SIG-M5 (cell line): ENCODE results near the gene WWC2.

ENCODE experiments used
- DNase-seq: peaks from one replicate; lab custom pipeline; 2025; lab: John Stamatoyannopoulos, UW

Gene WWC2

DNA sequence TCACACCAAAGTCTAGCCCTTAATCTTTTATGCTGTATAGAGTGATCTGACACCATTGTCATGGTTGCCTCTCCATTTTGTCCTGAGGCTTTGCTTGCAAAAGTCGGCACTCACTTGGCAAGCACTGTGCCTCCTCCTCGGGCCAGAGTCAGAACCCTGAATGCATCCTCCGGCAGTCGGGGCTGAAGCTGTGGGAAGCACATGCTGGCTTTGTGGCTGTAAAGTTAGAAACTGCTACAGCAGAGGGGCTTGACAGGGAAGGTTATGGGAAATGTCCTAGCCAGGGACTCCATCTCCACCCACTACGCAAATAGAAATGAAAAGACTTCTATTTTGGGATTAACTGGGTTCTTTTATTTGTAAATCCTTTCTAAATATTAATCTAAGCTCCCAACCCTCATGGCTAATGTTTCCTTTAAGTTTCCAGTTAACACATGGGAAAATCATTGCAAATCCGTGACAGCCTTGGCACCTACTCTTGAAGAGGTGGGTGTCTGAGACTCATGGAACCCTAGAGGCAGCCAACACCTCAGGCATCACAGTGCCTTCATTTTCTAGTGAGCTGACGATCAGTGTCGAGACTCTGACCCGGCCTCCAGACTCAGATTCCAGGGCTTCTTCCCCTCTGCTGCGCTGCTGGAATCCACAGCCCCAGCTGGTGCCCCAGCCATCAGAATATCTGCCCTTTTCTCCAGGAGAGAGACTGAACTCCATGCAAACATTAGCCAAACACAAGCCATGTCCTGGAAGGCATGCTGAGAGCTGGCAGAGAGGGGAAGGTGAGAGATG lies 231.1 kb downstream of the WWC2 start:
- no peak for DNase-seq

DNA sequence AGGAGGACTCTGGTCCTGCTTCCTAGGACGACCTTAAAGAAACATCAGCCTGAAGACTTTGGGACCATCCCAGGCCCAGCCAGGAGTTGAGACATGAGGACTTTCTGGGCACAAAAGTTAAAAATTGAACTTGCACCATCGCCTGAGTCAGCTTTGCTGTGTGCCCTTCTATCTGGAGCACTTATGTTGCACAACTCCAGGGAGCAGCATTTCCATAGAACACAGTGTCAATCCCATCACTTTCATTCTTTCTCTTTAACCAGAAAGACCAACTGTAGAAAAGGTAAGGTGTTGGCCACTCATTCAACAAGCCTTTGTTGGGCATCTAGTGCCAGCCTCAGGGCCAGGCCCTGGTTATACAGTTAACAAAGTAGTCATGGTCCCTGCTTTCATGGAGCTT lies 231.8 kb downstream of the WWC2 start:
- no peak for DNase-seq

DNA sequence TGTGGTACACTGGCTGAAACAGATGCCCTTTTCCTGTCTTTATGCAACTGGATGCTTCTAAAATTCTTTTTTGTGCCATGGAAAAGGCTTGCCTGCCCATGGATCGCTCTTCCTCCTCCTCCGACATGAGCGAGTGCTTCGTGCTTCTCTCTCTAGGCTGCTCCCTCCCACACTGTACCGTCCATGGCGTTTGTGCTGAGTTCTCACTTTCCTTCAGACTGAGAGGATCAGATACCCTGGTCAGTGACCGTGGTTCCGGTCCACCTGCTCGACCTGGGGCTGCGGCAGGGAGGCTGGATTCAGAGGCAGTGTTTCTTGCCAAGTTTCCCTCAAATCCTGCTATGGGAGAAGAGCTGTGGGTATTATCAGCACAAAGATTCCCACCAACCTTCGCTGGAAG lies 233.4 kb downstream of the WWC2 start:
- DNase-seq = no peak

DNA sequence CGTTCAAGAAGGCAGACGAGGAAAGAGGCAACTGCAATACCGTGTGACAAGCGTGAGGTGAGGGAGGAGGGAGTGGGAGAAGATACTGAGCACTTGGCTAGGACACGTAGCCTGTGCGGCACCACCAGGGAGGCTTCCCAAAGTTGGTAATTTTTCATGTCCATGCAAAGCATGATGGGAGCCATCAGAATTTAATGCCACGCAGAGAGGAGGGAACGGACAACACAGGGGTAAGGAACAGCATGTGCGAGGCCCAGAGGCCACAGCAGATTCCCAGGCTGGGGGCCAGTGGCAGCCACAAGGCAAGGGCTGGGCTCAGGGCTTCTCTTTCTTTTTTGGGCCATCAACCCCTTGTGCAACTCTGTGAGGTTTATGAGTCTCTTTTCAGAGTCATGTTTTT lies 234.1 kb downstream of the WWC2 start:
- DNase-seq = no peak

DNA sequence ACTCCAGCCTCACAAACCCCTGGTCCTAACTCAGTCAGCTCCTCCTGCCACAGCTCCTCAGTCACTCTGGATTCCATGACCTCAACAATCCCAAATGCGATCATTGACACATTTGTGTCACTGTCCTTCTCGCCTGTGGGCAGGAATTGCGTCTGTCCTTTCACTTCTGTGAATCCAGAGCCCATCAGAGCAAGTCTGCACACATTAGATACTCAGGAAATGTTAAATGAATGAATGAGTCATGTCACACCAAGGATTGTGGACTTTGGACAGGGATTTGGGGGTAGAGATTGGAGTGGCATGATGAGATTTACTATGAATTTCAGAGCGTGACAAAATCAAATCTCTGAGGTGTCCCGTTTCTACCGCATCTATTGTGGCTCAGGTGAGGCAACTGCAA lies 234.9 kb downstream of the WWC2 start:
- DNase-seq = no peak

DNA sequence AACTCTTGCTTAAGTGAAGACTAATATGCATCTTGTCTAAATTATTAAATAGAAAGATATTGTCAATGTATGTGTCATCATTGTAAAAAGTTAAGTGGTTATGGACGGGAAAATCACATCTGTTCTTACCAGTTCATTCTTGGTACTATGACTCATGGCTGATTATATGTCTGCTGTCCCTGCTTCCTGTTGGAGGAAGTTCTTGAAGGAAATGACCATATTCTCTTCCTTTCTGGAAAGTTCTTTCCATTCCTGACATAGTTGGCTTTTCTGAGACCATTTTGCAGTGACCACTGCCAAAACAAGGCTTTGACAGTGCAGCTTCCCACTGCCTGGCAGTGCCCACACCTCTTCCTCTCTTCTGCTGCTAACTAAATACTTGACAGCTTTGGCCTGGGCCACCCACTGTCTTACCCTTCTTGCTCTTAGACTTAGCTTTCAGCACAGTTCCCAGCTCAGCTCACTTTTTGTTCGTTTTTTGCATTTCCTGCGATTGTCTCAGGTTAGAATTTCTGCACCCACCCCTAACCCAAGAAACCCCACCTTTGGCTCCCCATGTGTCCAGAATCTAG lies 236.4 kb downstream of the WWC2 start:
- no peak for DNase-seq

DNA sequence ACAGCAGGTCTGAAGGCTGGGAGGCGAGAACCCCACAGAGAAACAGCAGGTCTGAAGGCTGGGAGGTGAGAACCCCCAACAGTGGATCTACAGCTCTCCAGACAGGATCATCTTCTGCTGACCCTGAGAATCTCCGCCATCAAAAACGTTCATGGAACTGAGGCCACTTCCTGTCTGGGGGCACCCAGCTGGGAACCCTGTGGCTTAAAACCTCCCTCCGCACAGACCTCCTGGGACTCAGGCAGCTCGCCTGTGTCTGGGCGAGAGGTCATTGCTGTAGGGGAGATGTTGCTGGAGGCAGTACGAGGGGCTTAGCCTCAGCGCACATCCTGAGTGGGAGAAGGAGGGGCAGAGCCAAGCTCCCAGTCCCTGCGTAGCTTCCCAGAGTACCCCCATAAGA lies 238.3 kb downstream of the WWC2 start:
- no peak for DNase-seq

DNA sequence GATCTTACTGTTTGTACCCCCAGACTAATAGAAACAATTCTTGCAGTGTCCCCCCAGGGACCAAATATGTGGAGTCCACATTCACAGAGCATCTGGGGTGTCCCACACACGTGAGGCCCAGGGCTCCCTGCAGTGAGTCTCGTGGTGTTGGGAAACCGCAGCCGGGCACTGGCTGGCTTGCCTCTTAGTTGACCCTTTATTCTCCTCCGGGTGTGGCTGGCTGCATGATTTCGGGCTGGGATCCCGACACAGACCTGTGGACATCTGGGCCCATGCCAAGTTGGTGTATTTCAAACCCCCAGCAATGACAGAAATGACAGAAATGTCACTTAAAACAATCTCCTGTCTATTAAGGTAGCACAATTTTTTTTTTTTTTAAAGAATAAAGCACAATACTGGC lies 238.8 kb downstream of the WWC2 start:
- no peak for DNase-seq

DNA sequence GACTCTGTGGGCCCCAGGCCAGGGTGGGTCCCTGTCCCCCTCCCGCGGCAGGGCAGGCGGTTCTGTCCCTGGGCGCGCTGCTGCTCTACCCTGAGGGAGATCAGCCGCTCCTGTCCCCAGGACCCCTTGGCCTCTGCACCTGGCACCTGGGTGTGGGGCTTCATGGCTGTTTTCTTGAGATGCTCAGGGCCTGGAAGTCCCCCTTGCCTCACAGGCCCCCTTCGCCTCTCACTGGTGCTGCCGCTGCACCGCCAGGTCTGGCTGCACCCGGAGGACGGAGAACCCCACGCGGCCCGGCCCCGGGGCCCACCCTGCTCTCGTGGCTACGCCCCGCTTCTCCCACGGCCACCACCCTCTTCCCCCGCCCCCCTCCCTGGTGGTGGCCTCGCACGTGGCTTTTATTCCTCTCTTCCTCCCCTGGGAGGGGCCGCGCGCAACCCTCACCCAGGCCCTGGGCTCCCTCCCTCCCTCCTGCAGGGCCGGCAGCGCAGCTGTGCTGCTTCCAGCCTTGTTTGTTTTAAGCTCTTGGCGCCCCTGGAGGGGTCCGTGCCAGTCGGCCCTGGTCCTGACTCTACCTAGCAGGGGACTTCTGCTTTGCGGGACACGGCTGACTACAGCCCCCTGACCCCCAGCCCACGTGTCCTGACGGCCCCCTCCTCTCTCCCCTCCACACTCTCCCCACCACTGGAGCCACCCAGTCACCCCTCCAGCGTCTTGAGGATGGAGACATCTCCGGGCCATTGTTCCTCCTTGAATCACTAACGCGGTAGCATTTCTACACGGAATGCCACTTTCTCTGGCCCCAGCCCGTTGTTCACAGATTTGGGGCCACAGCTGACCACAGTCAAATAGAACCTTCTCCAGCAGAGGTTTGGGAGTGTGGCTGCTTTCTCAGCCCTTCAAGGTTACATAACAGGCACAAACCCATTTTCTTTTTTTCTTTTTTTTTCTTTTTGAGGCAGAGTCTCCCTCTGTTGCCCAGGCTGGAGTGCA lies 243.8 kb downstream of the WWC2 start:
- DNase-seq = no peak

DNA sequence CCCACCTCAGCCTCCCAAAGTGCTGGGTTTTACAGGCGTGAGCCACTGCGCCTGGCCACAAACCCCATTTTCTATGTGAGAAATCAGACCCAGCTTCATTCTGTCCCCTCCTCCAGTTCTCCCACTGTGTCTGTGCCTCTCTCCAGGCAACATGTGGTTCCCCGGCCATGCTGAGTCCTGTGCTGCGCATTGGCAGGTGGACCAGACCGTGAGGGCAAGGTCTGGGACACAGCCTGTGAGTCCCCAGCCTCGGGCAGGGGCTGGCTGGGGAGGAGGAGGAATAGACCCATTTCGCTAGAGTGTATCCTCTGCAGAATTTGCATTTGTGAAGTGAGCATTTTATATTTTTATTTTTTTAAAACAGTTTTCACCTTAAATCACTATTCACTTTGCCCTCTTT lies 244.7 kb downstream of the WWC2 start:
- no peak for DNase-seq

DNA sequence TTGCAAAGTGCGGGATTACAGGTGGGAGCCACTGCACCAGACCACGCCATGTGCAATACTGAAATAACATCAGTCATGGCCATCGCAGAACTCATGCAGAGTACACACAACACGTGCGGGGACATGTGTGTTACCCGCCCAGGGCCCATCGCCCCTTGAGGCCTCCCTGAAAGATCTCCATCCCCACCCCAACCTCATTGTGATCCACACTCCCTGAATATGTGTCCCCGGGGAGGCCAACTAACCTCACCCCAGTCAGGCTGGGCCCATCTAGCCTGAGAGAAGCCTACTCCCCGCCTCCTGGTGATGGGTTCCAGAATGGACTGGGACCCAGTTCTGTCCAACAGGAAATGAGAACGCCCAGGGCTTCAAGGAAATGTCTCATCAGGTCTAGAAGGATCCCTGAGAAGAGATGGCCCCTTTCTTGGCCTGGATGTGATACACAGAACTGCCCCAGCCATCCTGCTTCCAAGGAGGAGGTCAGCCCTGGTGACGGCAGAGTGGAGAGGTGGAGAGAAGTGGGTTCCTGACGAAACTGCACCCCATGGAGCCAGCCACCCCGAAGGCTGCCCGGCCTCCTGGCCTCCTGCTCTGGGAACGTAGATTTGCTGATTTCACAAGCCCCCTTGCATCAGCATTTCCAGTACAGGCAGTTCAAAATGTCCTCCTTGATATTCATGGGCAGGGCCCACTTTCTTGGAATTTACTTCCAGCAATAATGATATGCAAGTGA lies 245.6 kb downstream of the WWC2 start:
- DNase-seq = no peak

DNA sequence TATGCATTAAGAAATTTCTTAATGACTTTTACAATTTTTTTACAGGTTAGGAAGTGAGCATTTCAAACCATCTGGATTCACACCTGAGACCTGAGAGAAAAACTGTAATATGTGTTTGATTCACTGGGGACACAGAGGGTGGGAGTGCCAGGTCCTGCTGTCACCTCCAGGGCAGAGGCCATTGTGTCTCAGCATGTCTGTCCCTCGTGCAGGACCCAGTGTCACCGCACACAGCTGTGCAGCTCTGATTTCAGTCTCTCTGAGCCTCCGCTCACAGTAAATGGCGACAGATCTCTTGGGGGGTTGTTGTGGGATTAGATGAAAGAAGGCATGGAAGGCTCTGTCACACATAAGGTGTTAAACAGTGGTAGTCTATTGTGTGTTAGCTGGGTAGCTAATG lies 246.2 kb downstream of the WWC2 start:
- DNase-seq = no peak

DNA sequence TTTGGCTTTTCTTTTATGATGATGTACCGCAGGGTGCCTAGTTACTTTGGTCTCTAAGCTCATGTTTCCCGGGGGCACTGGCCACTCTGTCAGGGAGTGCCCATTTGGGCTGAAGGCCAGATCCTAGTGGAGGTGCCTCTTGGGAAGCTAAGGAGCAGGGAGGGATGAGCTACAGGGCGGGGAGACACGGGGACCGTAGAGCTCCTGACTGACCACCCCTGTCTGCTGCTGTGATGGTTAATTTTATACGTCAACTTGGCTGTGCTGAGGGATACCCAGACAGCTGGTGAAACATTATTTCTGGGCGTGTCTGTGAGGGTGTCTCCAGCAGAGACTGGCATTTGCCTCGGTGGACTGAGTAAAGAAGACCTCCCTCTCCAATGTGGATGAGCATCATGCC lies 248.1 kb downstream of the WWC2 start:
- DNase-seq = no peak

DNA sequence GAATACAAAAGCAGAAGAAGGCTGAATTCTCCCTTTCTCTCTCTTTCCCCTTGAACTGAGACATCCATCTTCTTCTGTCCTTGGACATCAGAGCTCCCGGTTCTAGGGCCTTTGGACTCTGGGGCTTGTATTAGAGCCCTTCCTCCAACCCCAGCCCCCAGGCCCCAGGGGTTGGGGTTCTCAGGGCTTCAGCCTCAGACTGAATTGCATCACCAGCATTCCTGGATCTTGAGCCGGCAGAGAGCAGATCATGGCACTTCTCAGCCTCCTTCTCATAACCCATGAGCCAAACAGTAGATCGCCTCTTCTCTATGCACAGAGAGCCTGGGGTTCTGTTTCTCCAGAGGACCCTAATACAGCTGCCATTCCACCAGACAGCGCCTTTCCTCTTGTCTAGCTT lies 248.5 kb downstream of the WWC2 start:
- DNase-seq = no peak

DNA sequence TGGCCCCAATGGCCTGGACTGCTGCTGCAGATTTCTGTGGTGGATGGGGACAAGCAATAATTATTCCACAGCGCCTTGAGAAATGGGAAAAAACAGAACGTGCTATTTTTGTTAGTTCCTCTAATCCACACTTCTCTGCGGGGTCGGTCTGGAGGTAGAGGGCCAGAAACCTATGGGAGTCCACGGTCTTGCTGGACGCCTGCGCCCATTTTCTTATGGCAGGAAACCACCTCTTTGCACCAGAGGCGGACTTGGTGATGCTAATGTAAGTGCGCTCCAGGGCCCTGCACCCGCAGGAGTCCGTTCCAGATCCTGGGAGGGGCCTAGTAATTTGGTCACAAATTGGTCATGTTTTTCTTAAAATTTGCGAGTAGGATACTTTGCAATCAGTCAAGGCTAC lies 249.1 kb downstream of the WWC2 start:
- no peak for DNase-seq

DNA sequence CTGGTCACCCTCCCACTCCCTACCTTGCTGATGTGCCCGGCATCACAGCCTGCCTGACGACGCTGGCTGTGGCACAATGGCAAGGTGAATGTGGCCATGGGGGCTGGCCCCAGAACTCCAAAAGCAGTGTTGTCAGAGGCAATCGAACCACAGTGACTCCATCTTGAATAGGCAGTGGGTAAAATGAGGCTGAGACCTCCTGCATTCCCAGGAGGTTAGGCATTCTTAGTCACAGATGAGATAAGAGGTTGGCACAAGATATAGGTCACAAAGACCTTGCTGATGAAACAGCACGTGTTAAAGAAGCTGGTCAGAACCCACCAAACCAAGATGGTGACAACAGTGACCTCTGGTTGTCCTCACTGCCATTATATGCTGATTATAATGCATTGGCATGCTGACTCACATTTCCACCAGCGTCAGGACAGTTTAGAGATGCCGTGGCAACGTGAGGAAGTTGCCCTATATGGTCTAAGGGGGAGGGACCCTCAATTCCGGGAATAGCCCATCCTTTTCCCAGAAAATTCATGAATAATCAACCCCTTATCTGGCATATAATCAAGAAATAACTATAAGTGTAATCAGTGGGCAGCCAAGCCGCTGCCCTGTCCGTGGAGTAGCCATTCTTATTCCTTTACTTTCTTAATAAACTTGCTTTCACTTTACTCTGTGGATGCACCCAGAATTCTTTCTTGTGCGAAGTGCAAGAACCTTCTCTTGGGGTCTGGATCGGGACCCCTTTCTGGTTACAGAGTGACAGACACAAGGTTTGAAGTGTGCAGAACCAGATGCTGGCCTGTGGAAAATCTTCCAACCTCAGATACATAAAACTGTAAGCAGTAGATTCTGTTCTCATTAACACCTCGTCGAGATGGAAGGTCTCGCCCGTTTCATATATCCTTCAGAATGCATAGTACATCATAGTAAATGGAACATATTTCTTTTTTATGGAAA lies 249.9 kb downstream of the WWC2 start:
- no peak for DNase-seq

DNA sequence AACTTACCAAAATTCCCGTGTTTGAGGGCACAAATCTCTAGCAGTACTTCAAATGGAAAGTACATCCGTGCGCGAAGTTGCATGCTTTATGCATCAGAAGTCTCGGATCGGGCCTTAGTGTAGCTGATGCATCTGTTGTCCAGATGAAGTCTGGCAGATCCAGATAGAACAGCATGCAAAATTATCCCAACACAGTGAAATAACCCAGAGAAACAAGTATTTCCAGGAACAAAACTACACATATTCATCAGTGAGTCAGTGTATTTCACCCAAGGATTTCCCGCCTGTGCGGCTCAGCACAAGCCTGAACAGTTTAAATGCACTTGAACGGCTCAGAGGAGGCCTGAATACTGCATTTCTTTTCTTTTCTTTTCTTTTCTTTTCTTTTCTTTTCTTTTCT lies 250.6 kb downstream of the WWC2 start:
- no peak for DNase-seq

DNA sequence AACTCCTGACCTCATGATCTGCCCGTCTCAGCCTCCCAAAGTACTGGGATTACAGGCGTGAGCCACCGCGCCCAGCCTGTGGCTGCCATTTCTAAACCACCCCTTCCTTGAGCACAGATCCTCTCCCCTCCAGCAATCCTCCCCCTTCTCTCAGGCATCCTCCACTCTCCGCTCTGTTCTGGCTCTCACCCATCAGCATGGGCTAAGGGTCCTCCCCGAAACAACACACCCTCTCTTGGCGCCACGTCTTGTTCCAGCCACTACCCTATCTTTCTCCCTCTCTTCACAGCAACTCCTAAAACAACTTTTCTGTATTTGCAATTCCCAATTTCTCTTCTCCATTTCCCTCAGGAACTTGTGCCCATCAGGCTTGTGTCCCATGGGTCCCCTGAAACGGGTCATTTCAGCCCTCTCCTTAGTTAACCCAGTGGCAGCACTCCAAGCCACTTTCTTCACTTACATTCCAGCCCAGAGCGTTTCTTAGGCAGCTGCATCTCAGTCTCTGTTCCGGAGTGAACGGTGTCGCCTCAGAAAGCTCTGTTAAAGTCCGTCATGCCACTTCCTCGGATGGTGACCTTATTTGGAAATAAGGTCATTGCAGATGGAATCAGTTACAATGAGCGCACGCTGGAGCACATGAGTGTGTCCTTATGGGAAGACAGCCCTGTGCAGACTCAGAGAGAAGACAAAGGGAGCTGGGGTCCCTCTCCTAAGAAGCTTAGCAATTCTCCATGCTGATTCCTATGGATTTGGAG lies 251.4 kb downstream of the WWC2 start:
- DNase-seq = no peak

DNA sequence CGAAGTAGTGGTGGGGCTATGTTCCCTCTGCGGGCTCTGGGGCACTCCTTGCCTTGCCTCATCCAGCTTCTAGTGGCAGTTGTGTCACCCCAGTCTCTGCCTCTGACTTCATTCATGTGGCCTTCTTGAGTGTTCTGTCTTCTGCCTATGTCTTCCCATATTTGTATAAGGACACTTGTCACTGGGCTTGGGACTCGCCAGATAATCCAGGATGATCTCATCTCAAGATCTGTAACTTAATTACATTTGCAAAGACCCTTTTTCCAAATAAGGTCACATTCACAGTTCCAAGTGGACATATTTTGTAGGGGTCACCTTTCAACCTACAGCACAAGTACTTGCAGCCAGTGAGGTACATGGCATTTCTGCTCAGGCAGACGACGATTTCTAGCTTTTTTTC lies 253.5 kb downstream of the WWC2 start:
- no peak for DNase-seq

DNA sequence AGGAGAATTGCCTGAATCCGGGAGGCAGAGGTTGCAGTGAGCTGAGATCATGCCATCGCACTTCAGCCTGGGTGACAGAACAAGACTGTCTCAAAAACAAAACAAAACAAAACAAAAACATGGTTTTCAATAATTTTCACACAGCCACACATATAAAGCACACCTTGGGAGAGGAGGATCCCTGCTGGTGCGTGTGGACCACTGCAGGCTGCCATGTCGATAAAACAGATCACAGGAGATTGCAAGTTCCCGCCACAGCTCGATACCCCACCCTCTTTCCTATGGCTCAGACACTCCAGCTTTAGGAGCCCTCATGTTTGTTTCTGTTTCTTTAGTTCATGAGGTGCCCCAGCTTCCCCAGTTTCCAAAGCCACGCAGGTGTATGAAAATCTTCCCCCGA lies 254.5 kb downstream of the WWC2 start:
- DNase-seq = no peak
